HCT116 (cell line): Measurements from ENCODE around the gene PTGIR. TPM values are rescaled to one million over a fixed set of nuclear protein-coding genes. Genes with fewer than 3 reads are reported as not detected.
A peak's percentile ranks its signal among the peaks of the same experiment; 100 is the strongest.

Experiments
- ATAC-seq: fragments of 200-7000 bp; cut with Tn5 transposase; 2 replicates; pipeline ENCODE4 v1.9.1; 2020; ENCODE audit warnings: mild to moderate bottlenecking, moderate library complexity
- BruUV-seq: library from RNA; stranded (reverse); fragments of 400-500 nt; replicated peaks from 2 replicates; lab custom pipeline; 2021; lab: Mats Ljungman, UMichigan
- CTCF ChIA-PET: fragments of 300-600 bp; sonication (Branson Sonifier 250); formaldehyde crosslinking; loops from one replicate; lab custom pipeline; 2021; ENCODE audit warnings: antibody characterized with exemption; lab: Charles Lee
- POLR2A ChIA-PET: fragments of 300-600, 350-600 bp; sonication (Branson Sonifier 250); formaldehyde crosslinking; loops from one replicate; lab custom pipeline; 2021; ENCODE audit warnings: antibody characterized with exemption; lab: Charles Lee
- RAD21 ChIA-PET, 2 experiments: fragments of 300-600 bp; sonication (Branson Sonifier 250); formaldehyde crosslinking; loops; one replicate each; lab custom pipeline; 2023; ENCODE audit warnings: low total read pairs in 2 of 2; ENCODE audit not compliant: uncharacterized antibody in 2 of 2, unreplicated experiment in 2 of 2, low non-redundant PET in 1 of 2; lab: Charles Lee
- DNase-seq: peaks from one replicate; pipeline ENCODE4 v3.0.0-alpha.2; 2010; ENCODE audit warnings: low read depth, low spot score
- H2AFZ ChIP-seq: fragments of 200-600 bp; shearing (Covaris generic), sonication (generic); 2 replicates; pipeline ENCODE4 v1.6.1; 2017; ENCODE audit warnings: low read depth, mixed run types, mixed read lengths, antibody characterized with exemption, low read length; ENCODE audit not compliant: poor library complexity, severe bottlenecking
- H3K27ac ChIP-seq: 2 replicates; pipeline ENCODE4 v1.5.1; 2012; ENCODE audit warnings: low read depth, low read length
- H3K27me3 ChIP-seq: fragments of 200-600 bp; sonication (generic); 2 replicates; pipeline ENCODE4 v1.6.1; 2016; ENCODE audit warnings: mixed run types, low read length, mixed read lengths; ENCODE audit not compliant: insufficient read depth
- H3K36me3 ChIP-seq, 2 experiments: fragments of 200-500 bp in 1 of 2; fragments of 200-600 bp in 1 of 2; sonication (Bioruptor generic) in 1 of 2; sonication (generic) in 1 of 2; 2 replicates each; pipeline versions ENCODE4 v1.5.1 to v1.6.1; 2014 to 2016; ENCODE audit warnings: low read length in 2 of 2, inconsistent platforms in 1 of 2, mixed read lengths in 1 of 2, mixed run types in 1 of 2; ENCODE audit not compliant: insufficient read depth in 2 of 2, control insufficient read depth in 1 of 2
- H3K4me1 ChIP-seq, 2 experiments: fragments of 200-600 bp in 1 of 2; sonication (generic) in 1 of 2; 2 replicates each; pipeline versions ENCODE4 v1.5.1 to v1.6.1; 2012 to 2017; ENCODE audit warnings: low read length in 2 of 2, inconsistent platforms in 1 of 2, mild to moderate bottlenecking in 1 of 2, mixed read lengths in 1 of 2, mixed run types in 1 of 2, moderate library complexity in 1 of 2; ENCODE audit not compliant: insufficient read depth in 2 of 2, control insufficient read depth in 1 of 2
- H3K4me2 ChIP-seq: fragments of 200-600 bp; sonication (generic); 2 replicates; pipeline ENCODE4 v1.6.1; 2017; ENCODE audit warnings: mixed run types, low read length, mixed read lengths
- H3K4me3 ChIP-seq, 2 experiments: fragments of 200-600 bp in 1 of 2; sonication (generic) in 1 of 2; replicated peaks in 1 of 2; 2 replicates each; pipeline ENCODE4 v1.5.1; 2011 to 2016; ENCODE audit warnings: low read length in 2 of 2, control low read depth in 1 of 2, low read depth in 1 of 2, mild to moderate bottlenecking in 1 of 2, mixed read lengths in 1 of 2, mixed run types in 1 of 2
- H3K79me2 ChIP-seq: fragments of 200-600 bp; sonication (generic); 2 replicates; pipeline ENCODE4 v1.6.1; 2017; ENCODE audit warnings: mild to moderate bottlenecking, mixed run types, low read length, moderate library complexity, mixed read lengths; ENCODE audit not compliant: insufficient read depth
- H3K9ac ChIP-seq: fragments of 200-600 bp; sonication (generic); 2 replicates; pipeline ENCODE4 v1.6.1; 2016; ENCODE audit warnings: low read length, mixed read lengths
- H3K9me2 ChIP-seq: fragments of 200-600 bp; sonication (generic), shearing (Covaris generic); 2 replicates; pipeline ENCODE4 v1.6.1; 2017; ENCODE audit warnings: mixed run types, mild to moderate bottlenecking, moderate library complexity; ENCODE audit not compliant: insufficient read depth
- H3K9me3 ChIP-seq, 2 experiments: fragments of 200-500 bp in 1 of 2; fragments of 200-600 bp in 1 of 2; sonication (Bioruptor generic) in 1 of 2; sonication (generic) in 1 of 2; 2 replicates each; pipeline ENCODE4 v1.6.1; 2014 to 2017; ENCODE audit warnings: low read length in 2 of 2, mixed read lengths in 2 of 2, inconsistent platforms in 1 of 2, low read depth in 1 of 2, mild to moderate bottlenecking in 1 of 2, mixed run types in 1 of 2, moderate library complexity in 1 of 2; ENCODE audit not compliant: control insufficient read depth in 1 of 2, insufficient read depth in 1 of 2
- H4K20me1 ChIP-seq: fragments of 200-600 bp; sonication (generic), shearing (Covaris generic); 2 replicates; pipeline ENCODE4 v1.6.1; 2017; ENCODE audit warnings: mixed run types, mild to moderate bottlenecking, moderate library complexity; ENCODE audit not compliant: insufficient read depth
- CBX3 ChIP-seq: IDR thresholded peaks from 2 replicates; pipeline ENCODE4 v1.6.1; 2012; ENCODE audit warnings: low read depth
- FOSL1 ChIP-seq: IDR thresholded peaks from 2 replicates; pipeline ENCODE4 v1.6.1; 2012; ENCODE audit warnings: low read depth
- MAX ChIP-seq: IDR thresholded peaks from 2 replicates; pipeline ENCODE4 v1.6.1; 2012
- ZNF274 ChIP-seq: fragments of 200-500 bp; sonication (Bioruptor generic); IDR thresholded peaks from 2 replicates; pipeline ENCODE4 v1.6.1; 2014; ENCODE audit warnings: mild to moderate bottlenecking, low read depth, low read length, inconsistent platforms
- intact Hi-C: fragments of 100-400 bp; cut with micrococcal nuclease; formaldehyde crosslinking; loops from 2 replicates; pipeline ENCODE4 v1.10.0; 2022
- total RNA-seq: library from RNA; stranded (reverse); gene quantifications from one replicate; pipeline ENCODE4 v1.2.1, GENCODE V29; 2021; ENCODE audit not compliant: unreplicated experiment

PTGIR gene
- total RNA-seq, 1 experiment from 2014 or later, result not detected

GRCh38 chr19:46660551-46661019, 35.7 kb upstream of the PTGIR start:
- intact Hi-C loops, result no loop called here
- Histone ChIP-seq H3K4me1 (peaks cover 14 to 29% of the 10 kb centered on the region in 2 experiments), H3K9me3 (no peaks in the 10 kb centered on the region), H3K27me3 (no peaks in the 10 kb centered on the region), H3K36me3 (no peaks in the 10 kb centered on the region), H3K79me2 (no peaks in the 10 kb centered on the region), H4K20me1 (no peaks in the 10 kb centered on the region), H2AFZ (no peak overlapping the region), H3K4me2 (peak overlapping the region; percentile 88), H3K27ac (no peak overlapping the region; the same call in 1 of the 2 replicates), H3K9ac (peak overlapping the region; percentile 62), H3K4me3 (peak overlapping the region; percentile 39 to 59), H3K9me2 (no peaks in the 10 kb centered on the region)
- ChIA-PET RAD21 (interaction anchor here (0.9 to 2.8 kb wide), 4 partner anchors 40 to 46 kb away, joined by 3 to 19 read pairs (median 10); no protein-coding TSS in a partner anchor), CTCF (interaction anchor here (0.9 to 4.4 kb wide), 13 partner anchors 11 to 146 kb away, joined by 3 to 217 read pairs (median 7); no protein-coding TSS in a partner anchor), POLR2A (interaction anchor here (1.0 to 1.6 kb wide), 5 partner anchors 13 to 60 kb away, joined by 3 to 11 read pairs (median 8); no protein-coding TSS in a partner anchor)
- ATAC-seq (peak; percentile 20), DNase-seq (no peak)
- no peak for TF ChIP-seq FOSL1
- peak; percentile 21; the same call in 1 of the 2 replicates for TF ChIP-seq MAX
- BruUV-seq, result no TSS peak

DNA sequence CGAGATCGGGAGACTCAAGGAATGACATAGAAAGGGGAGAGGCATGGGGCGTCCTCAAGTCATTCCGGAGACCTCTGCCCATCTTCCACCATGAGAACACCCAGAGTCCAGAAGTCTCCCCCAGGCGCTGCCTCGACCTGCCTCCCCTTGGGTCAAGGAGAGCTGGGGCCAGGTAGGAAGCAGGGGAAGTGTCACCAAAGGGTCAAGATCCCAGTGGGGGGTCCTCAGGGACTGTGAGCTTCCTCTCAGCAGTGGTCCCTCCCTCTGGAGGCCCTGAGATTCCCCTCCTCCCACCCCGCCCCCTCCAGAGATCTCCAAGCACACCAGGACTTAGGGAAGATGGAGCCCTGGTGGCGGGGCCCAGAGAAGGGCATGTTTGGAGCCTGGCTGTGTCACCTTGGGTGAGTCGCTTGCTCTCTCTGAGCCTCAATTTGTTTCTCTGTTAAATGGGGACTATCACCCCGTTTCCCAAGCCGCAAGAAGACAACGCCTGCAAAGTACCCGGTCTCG, 35.2 kb upstream of the PTGIR start:
- BruUV-seq, result no TSS peak

More for the DNA sequence above, 35.2 kb upstream of the PTGIR start:
- Histone ChIP-seq H3K27ac (no peak overlapping the region), H3K79me2 (no peaks in the 10 kb centered on the region), H3K27me3 (no peaks in the 10 kb centered on the region), H4K20me1 (no peaks in the 10 kb centered on the region), H3K36me3 (no peaks in the 10 kb centered on the region), H3K4me2 (peak overlapping the region; percentile 88), H3K4me3 (peak overlapping the region; percentile 39 to 59; a peak in 3 of 4 replicates), H3K9me3 (no peaks in the 10 kb centered on the region), H3K4me1 (peaks cover 14 to 29% of the 10 kb centered on the region in 2 experiments), H3K9ac (peak overlapping the region; percentile 62), H2AFZ (no peak overlapping the region), H3K9me2 (no peaks in the 10 kb centered on the region)
- no peak for TF ChIP-seq CBX3
- TF ChIP-seq ZNF274, result no peak
- POLR2A ChIA-PET, result no interaction called here
- no peak for ATAC-seq
- RAD21 ChIA-PET, result no interaction called here
- no peak for DNase-seq
- CTCF ChIA-PET, result no interaction called here
- intact Hi-C loops, result no loop called here
